CD14-positive monocyte (primary cell): Measurements from ENCODE around the gene HSPB3. TPM values are rescaled to one million over a fixed set of nuclear protein-coding genes. Genes with fewer than 3 reads are reported as not detected.

ENCODE experiments used
- DNase-seq, 3 donors: peaks; one replicate each; pipeline ENCODE4 v3.0.0-alpha.2; 2011 to 2022
- H2AFZ ChIP-seq: 2 replicates; pipeline ENCODE4 v1.6.0; 2012; ENCODE audit warnings: mild to moderate bottlenecking, low read depth, low read length, inconsistent platforms; ENCODE audit not compliant: insufficient read depth, poor library complexity, severe bottlenecking
- H3K27ac ChIP-seq, 2 donors: 1 replicate in 1 of 2; 2 replicates in 1 of 2; pipeline ENCODE4 v1.5.1; 2012 to 2013; ENCODE audit warnings: low read length in 2 of 2, control low read depth in 1 of 2, inconsistent platforms in 1 of 2, low read depth in 1 of 2, mild to moderate bottlenecking in 1 of 2
- H3K27me3 ChIP-seq, 2 donors: one replicate each; pipeline versions ENCODE4 v1.6.0 to v1.6.1; 2011 to 2013; ENCODE audit warnings: low read length in 2 of 2; ENCODE audit not compliant: control insufficient read depth in 2 of 2, insufficient read depth in 2 of 2
- H3K36me3 ChIP-seq, 2 donors: replicated peaks in 1 of 2; 1 replicate in 1 of 2; 2 replicates in 1 of 2; pipeline versions ENCODE4 v1.5.1 to v1.6.1; 2012 to 2013; ENCODE audit warnings: low read length in 2 of 2, control low read depth in 1 of 2, inconsistent platforms in 1 of 2, mild to moderate bottlenecking in 1 of 2; ENCODE audit not compliant: insufficient read depth in 2 of 2, control insufficient read depth in 1 of 2
- H3K4me1 ChIP-seq, 2 donors: 1 replicate in 1 of 2; 2 replicates in 1 of 2; pipeline versions ENCODE4 v1.5.1 to v1.6.1; 2012 to 2013; ENCODE audit warnings: low read length in 2 of 2, control low read depth in 1 of 2, inconsistent platforms in 1 of 2, mild to moderate bottlenecking in 1 of 2, moderate library complexity in 1 of 2; ENCODE audit not compliant: insufficient read depth in 2 of 2, control insufficient read depth in 1 of 2
- H3K4me2 ChIP-seq: replicated peaks from 2 replicates; pipeline ENCODE3; 2012; ENCODE audit warnings: low read length, moderate library complexity, mild to moderate bottlenecking; ENCODE audit not compliant: poor library complexity, severe bottlenecking; ENCODE audit errors: extremely low read depth
- H3K4me3 ChIP-seq, 3 experiments: fragments of 200-600 bp in 1 of 3; sonication (generic) in 1 of 3; replicated peaks in 1 of 3; 1 replicate in 2 of 3; 2 replicates in 1 of 3; pipeline ENCODE4 v1.5.1; 2011 to 2013; ENCODE audit warnings: low read length in 3 of 3, mild to moderate bottlenecking in 3 of 3, control low read depth in 2 of 3, low read depth in 2 of 3, inconsistent platforms in 1 of 3, moderate library complexity in 1 of 3
- H3K79me2 ChIP-seq: 2 replicates; pipeline ENCODE4 v1.6.0; 2012; ENCODE audit warnings: mild to moderate bottlenecking, control low read depth, inconsistent platforms, low read length, moderate library complexity; ENCODE audit not compliant: insufficient read depth
- H3K9ac ChIP-seq: 2 replicates; pipeline ENCODE4 v1.6.0; 2017; ENCODE audit warnings: low read length, mild to moderate bottlenecking; ENCODE audit not compliant: insufficient read depth, poor library complexity, severe bottlenecking
- H3K9me3 ChIP-seq, 2 donors: replicated peaks in 1 of 2; 1 replicate in 1 of 2; 2 replicates in 1 of 2; pipeline versions ENCODE4 v1.5.1 to v1.6.1; 2012 to 2013; ENCODE audit warnings: low read length in 2 of 2, control low read depth in 1 of 2; ENCODE audit not compliant: control insufficient read depth in 1 of 2, insufficient read depth in 1 of 2
- H4K20me1 ChIP-seq: 2 replicates; pipeline ENCODE4 v1.6.0; 2012; ENCODE audit warnings: mild to moderate bottlenecking, low read length, control low read depth, moderate library complexity; ENCODE audit not compliant: insufficient read depth
- H3K27ac Mint-ChIP-seq, 7 donors: one replicate each; pipeline ENCODE4 v1.8.0; 2020; ENCODE audit warnings: mild to moderate bottlenecking in 7 of 7, mixed read lengths in 7 of 7, moderate library complexity in 6 of 7, inconsistent platforms in 2 of 7
- H3K27me3 Mint-ChIP-seq, 3 donors: one replicate each; pipeline ENCODE4 v1.8.0; 2021 to 2022; ENCODE audit warnings: low read depth in 3 of 3, mild to moderate bottlenecking in 3 of 3, mixed read lengths in 3 of 3, moderate library complexity in 3 of 3, inconsistent platforms in 1 of 3
- H3K36me3 Mint-ChIP-seq, 2 donors: one replicate each; pipeline ENCODE4 v1.8.0; 2020; ENCODE audit warnings: mixed read lengths in 2 of 2, inconsistent platforms in 1 of 2, mild to moderate bottlenecking in 1 of 2
- H3K4me1 Mint-ChIP-seq: one replicate; pipeline ENCODE4 v1.8.0; 2020; ENCODE audit warnings: mild to moderate bottlenecking, mixed read lengths
- H3K4me3 Mint-ChIP-seq, 2 donors: one replicate each; pipeline ENCODE4 v1.8.0; 2020; ENCODE audit warnings: mild to moderate bottlenecking in 2 of 2, mixed read lengths in 2 of 2, moderate library complexity in 1 of 2
- H3K9me3 Mint-ChIP-seq, 7 donors: one replicate each; pipeline ENCODE4 v1.8.0; 2020 to 2022; ENCODE audit warnings: mixed read lengths in 7 of 7, mild to moderate bottlenecking in 6 of 7, moderate library complexity in 6 of 7, inconsistent platforms in 2 of 7
- WGBS: methylation state at CpG from one replicate; pipeline ENCODE4 v1.1.5; 2013; ENCODE audit warnings: missing lambda C conversion rate; ENCODE audit not compliant: insufficient coverage; 5-methylcytosine and 5-hydroxymethylcytosine counted together
- intact Hi-C, 2 donors: fragments of 100-400 bp; cut with micrococcal nuclease; formaldehyde crosslinking; loops; one replicate each; pipeline versions ENCODE4 v1.15.0 to v1.15.1; 2023
- polyA plus RNA-seq, 3 donors: library from polyadenylated mRNA; depleted of rRNA in 1 of 3; unstranded in 2 of 3; stranded (reverse) in 1 of 3; fragments of 300-500 nt in 2 of 3; fragments of >200 nt in 1 of 3; fragmentation: Illumina TruSeq in 2 of 3; gene quantifications; 1 replicate in 2 of 3; 2 replicates in 1 of 3; pipeline ENCODE4 v1.2.3, GENCODE V29; 2012 to 2021
- TF ChIP-seq, protein P1 (sequence below): fragments of 200-600 bp; IDR thresholded peaks from one replicate; pipeline ENCODE4 v1.8.0; 2022; ENCODE audit warnings: antibody characterized with exemption, mild to moderate bottlenecking

The HSPB3 gene
- polyA plus RNA-seq, 3 donors, result not detected

DNA sequence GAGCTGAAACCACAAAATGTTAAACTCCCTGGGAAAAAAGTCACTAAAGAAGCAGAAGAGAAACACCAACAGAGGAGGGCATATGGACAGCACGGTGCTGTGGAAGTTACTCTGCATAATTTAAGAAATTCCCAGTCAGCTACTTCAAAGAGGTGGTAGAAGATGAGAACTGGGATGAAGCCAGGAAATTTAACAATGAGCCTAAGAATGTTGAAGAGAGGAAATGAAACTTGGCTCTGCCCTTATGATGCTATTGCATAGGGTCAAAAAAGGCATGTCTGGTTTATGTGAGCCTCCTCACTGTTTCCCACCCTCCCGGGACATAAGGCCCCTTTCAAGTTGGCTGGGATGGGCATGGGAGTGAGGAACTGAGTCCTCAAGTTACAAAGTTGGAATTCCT lies 36.7 kb downstream of the HSPB3 start:
- no CpG with 5 or more reads among the region's 2 CpGs for WGBS
- no peak overlapping the region for H3K4me3 ChIP-seq
- peaks cover 0 to under 1% of the 10 kb centered on the region in 2 donors for H3K9me3 ChIP-seq
- Mint-ChIP-seq H3K27me3 (peaks cover 4 to 7% (median 4%) of the 10 kb centered on the region in 3 donors), H3K4me1 (peaks cover 7% of the 10 kb centered on the region), H3K27ac (no peak overlapping the region), H3K9me3 (peaks cover 0 to 9% (median 0%) of the 10 kb centered on the region in 7 donors), H3K4me3 (no peak overlapping the region), H3K36me3 (no peaks in the 10 kb centered on the region)
- H2AFZ ChIP-seq, result no peak overlapping the region
- H3K27ac ChIP-seq, result no peak overlapping the region
- peaks cover 0 to 2% of the 10 kb centered on the region in 2 donors for H3K27me3 ChIP-seq
- no peak overlapping the region for H3K4me2 ChIP-seq
- no peaks in the 10 kb centered on the region for H4K20me1 ChIP-seq
- H3K79me2 ChIP-seq, result no peaks in the 10 kb centered on the region
- TF ChIP-seq, protein P1, sequence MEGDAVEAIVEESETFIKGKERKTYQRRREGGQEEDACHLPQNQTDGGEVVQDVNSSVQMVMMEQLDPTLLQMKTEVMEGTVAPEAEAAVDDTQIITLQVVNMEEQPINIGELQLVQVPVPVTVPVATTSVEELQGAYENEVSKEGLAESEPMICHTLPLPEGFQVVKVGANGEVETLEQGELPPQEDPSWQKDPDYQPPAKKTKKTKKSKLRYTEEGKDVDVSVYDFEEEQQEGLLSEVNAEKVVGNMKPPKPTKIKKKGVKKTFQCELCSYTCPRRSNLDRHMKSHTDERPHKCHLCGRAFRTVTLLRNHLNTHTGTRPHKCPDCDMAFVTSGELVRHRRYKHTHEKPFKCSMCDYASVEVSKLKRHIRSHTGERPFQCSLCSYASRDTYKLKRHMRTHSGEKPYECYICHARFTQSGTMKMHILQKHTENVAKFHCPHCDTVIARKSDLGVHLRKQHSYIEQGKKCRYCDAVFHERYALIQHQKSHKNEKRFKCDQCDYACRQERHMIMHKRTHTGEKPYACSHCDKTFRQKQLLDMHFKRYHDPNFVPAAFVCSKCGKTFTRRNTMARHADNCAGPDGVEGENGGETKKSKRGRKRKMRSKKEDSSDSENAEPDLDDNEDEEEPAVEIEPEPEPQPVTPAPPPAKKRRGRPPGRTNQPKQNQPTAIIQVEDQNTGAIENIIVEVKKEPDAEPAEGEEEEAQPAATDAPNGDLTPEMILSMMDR, result no peak
- H3K36me3 ChIP-seq, result no peaks in the 10 kb centered on the region
- no peak overlapping the region for H3K9ac ChIP-seq
- intact Hi-C loops, result no loop called here
- no peak for DNase-seq
- no peaks in the 10 kb centered on the region for H3K4me1 ChIP-seq

DNA sequence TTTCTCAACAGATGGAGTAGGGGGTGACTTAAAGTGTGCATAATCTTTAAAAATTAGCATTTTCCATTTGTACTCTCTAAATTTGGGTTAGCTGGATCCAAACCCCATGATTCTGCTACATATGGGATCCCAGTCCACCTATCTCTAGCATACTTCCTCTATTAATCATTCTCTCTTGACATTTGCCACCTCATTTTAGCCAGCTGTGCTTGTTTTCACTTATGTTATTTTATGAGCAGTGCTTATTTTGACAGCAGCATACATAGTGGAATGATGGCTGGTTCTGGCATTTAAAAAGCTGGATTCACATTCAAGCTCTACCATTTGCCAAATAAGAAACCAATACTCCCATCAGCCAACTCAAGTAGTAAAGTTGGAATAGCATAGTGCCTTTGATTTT lies 39.5 kb downstream of the HSPB3 start:
- Mint-ChIP-seq H3K27ac (no peak overlapping the region), H3K4me3 (no peak overlapping the region), H3K4me1 (peaks cover 7% of the 10 kb centered on the region), H3K36me3 (no peaks in the 10 kb centered on the region), H3K9me3 (peaks cover 0 to 25% (median 12%) of the 10 kb centered on the region in 7 donors), H3K27me3 (peaks cover 4 to 7% (median 4%) of the 10 kb centered on the region in 3 donors)
- Histone ChIP-seq H3K9ac (no peak overlapping the region), H3K4me2 (no peak overlapping the region), H3K4me3 (no peak overlapping the region), H4K20me1 (no peaks in the 10 kb centered on the region), H3K4me1 (no peaks in the 10 kb centered on the region), H3K79me2 (no peaks in the 10 kb centered on the region), H3K27ac (no peak overlapping the region), H3K9me3 (peaks cover 0 to 9% of the 10 kb centered on the region in 2 donors), H3K36me3 (no peaks in the 10 kb centered on the region), H3K27me3 (peaks cover 0 to 2% of the 10 kb centered on the region in 2 donors), H2AFZ (no peak overlapping the region)
- TF ChIP-seq, protein P1, result no peak
- intact Hi-C loops, result no loop called here
- no peak for DNase-seq

Other genes starting within 250 kb of the HSPB3 start
- gene ARL15, start 145.1 kb upstream of the HSPB3 start, polyA plus RNA-seq, result 10 to 100 TPM; 10.5 to 27.6 (median 18.0) TPM
- gene SNX18, start 62.1 kb downstream of the HSPB3 start, polyA plus RNA-seq, result 10 to 100 TPM in 2 of 3 donors, 1 to 10 TPM in 1; 6.8 to 33.3 (median 12.4) TPM